Osteoblast (primary cell): ENCODE results near the gene ACTL9. TPM values are rescaled to one million over a fixed set of nuclear protein-coding genes. Genes with fewer than 3 reads are reported as not detected.

Experiments
- DNase-seq: peaks from one replicate; pipeline ENCODE4 v3.0.0; 2011; ENCODE audit warnings: low spot score, mixed read lengths; ENCODE audit not compliant: insufficient read length; ENCODE audit errors: missing footprints
- H2AFZ ChIP-seq: 2 replicates; pipeline ENCODE4 v1.6.0; 2011; ENCODE audit warnings: mild to moderate bottlenecking, low read length
- H3K27ac ChIP-seq: 2 replicates; pipeline ENCODE4 v1.5.1; 2011; ENCODE audit warnings: mild to moderate bottlenecking, low read depth, low read length, moderate library complexity
- H3K27me3 ChIP-seq: 2 replicates; pipeline ENCODE4 v1.6.0; 2012; ENCODE audit warnings: mild to moderate bottlenecking, control low read depth, inconsistent platforms, low read length, moderate library complexity; ENCODE audit not compliant: insufficient read depth
- H3K36me3 ChIP-seq: 2 replicates; pipeline ENCODE4 v1.5.1; 2011; ENCODE audit warnings: mild to moderate bottlenecking, low read length, control low read depth, moderate library complexity; ENCODE audit not compliant: insufficient read depth
- H3K4me1 ChIP-seq: 2 replicates; pipeline ENCODE4 v1.5.1; 2011; ENCODE audit warnings: mild to moderate bottlenecking, low read length, control low read depth, moderate library complexity; ENCODE audit not compliant: insufficient read depth
- H3K4me2 ChIP-seq: 2 replicates; pipeline ENCODE4 v1.6.0; 2011; ENCODE audit warnings: mild to moderate bottlenecking, low read length; ENCODE audit not compliant: insufficient read depth
- H3K4me3 ChIP-seq: fragments of 200-600 bp; sonication (generic); 3 replicates; pipeline ENCODE4 v1.5.1; 2012; ENCODE audit warnings: mild to moderate bottlenecking, low read length, inconsistent platforms; ENCODE audit not compliant: insufficient read depth
- H3K79me2 ChIP-seq: 2 replicates; pipeline ENCODE4 v1.6.0; 2012; ENCODE audit warnings: mild to moderate bottlenecking, low read length, control low read depth, inconsistent platforms; ENCODE audit not compliant: insufficient read depth
- H3K9me3 ChIP-seq: 2 replicates; pipeline ENCODE4 v1.5.1; 2011; ENCODE audit warnings: low read depth, low read length, control low read depth
- H4K20me1 ChIP-seq: 2 replicates; pipeline ENCODE4 v1.6.0; 2012; ENCODE audit warnings: mild to moderate bottlenecking, low read length, control low read depth; ENCODE audit not compliant: insufficient read depth
- CTCF ChIP-seq: IDR thresholded peaks from 2 replicates; pipeline ENCODE4 v1.5.1; 2011; ENCODE audit warnings: mild to moderate bottlenecking, low read depth, low read length, moderate library complexity; ENCODE audit errors: extremely low read depth
- total RNA-seq: library from RNA; depleted of rRNA; stranded (reverse); fragments of >200 nt; gene quantifications from 2 replicates; pipeline ENCODE4 v1.2.3, GENCODE V29; 2012

Gene ACTL9
- total RNA-seq, 1 donor = not detected

DNA sequence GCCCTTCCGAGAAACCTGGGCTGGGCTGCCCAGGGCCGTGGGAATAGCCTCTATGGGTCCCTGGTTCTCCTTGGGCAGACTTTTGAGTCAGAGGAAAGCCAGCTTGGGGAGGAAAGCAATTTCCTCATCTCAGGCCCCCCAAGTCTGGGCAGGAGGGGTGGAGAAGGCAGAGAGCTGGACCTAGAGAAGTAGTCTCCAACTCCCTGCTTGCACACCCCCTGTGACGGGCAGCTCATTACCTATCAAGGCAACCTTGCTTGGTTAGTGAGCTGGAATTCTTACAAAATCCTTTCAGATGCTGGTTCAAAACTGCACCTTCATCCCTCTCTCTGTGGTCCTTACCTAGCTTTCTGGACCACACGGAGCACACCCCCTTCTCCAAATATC, 33.9 kb downstream of the ACTL9 start:
- Histone ChIP-seq H2AFZ (no peak overlapping the region), H3K4me3 (no peak overlapping the region), H3K9me3 (no peaks in the 10 kb centered on the region), H3K4me1 (no peaks in the 10 kb centered on the region), H4K20me1 (no peaks in the 10 kb centered on the region), H3K4me2 (no peak overlapping the region), H3K36me3 (no peaks in the 10 kb centered on the region), H3K27ac (no peak overlapping the region), H3K27me3 (no peaks in the 10 kb centered on the region), H3K79me2 (no peaks in the 10 kb centered on the region)
- no peak for TF ChIP-seq CTCF
- DNase-seq = no peak

DNA sequence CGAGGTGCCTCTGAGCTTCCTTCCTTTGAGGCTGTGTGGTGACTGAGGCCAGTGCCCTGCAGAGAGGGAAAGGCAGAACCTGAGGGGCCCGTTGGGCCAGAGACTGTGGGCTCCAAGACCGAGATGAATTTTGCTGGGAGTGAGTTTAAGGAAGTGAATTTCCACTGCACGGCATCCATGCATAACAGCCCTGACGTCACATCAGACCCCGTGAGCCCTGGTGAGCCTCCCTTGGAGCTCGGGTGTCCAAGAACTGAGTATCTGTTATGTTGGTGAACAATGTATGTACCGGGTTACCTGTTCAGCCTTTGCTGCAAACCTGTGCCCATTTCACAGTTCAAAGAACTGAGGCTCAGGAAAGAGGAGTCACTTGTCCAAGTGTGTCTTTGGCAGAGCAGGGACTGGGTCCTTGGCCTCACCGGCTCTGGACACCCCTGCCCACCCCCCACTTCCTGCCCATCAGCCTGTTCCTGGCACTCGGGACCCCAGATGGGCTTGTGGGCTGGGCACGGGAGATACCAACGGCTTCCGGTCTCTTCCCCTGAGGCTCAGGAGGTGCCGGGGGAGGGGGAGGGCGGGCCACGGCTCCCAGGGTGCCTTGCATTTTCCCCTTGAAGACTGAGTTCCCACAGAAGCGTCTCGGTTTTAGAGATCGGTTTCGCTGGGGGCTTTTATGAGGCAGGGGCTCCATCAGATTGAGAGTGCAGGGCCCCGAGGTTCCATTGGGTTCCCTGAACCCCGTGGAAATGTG, 34.5 kb downstream of the ACTL9 start:
- TF ChIP-seq CTCF = no peak
- Histone ChIP-seq H4K20me1 (no peaks in the 10 kb centered on the region), H3K79me2 (no peaks in the 10 kb centered on the region), H3K27ac (no peak overlapping the region), H2AFZ (no peak overlapping the region), H3K36me3 (no peaks in the 10 kb centered on the region), H3K4me1 (no peaks in the 10 kb centered on the region), H3K4me3 (no peak overlapping the region), H3K4me2 (no peak overlapping the region), H3K9me3 (no peaks in the 10 kb centered on the region), H3K27me3 (no peaks in the 10 kb centered on the region)
- no peak for DNase-seq

GRCh38 chr19:8662263-8662662, 36.3 kb downstream of the ACTL9 start:
- Histone ChIP-seq H2AFZ (no peak overlapping the region), H3K4me2 (no peak overlapping the region), H4K20me1 (no peaks in the 10 kb centered on the region), H3K27ac (no peak overlapping the region), H3K27me3 (no peaks in the 10 kb centered on the region), H3K4me1 (no peaks in the 10 kb centered on the region), H3K4me3 (no peak overlapping the region), H3K79me2 (no peaks in the 10 kb centered on the region), H3K9me3 (no peaks in the 10 kb centered on the region), H3K36me3 (no peaks in the 10 kb centered on the region)
- TF ChIP-seq CTCF = no peak
- no peak for DNase-seq

GRCh38 chr19:8659905-8660304, 38.7 kb downstream of the ACTL9 start:
- no peak for DNase-seq
- H3K27me3 ChIP-seq = no peaks in the 10 kb centered on the region
- H3K79me2 ChIP-seq = no peaks in the 10 kb centered on the region
- no peak overlapping the region for H3K4me3 ChIP-seq
- H3K27ac ChIP-seq = no peak overlapping the region
- H3K9me3 ChIP-seq = no peaks in the 10 kb centered on the region
- H3K36me3 ChIP-seq = no peaks in the 10 kb centered on the region
- H3K4me1 ChIP-seq = no peaks in the 10 kb centered on the region
- H3K4me2 ChIP-seq = no peak overlapping the region
- no peak for TF ChIP-seq CTCF
- no peak overlapping the region for H2AFZ ChIP-seq
- H4K20me1 ChIP-seq = no peaks in the 10 kb centered on the region
